SU-DHL-6 (cell line): ENCODE results near the gene NUDT3.

ENCODE experiments used
- CTCF ChIP-seq: fragments of 200-600 bp; sonication (generic); IDR thresholded peaks from one replicate; pipeline ENCODE4 v1.5.1; 2017; ENCODE audit warnings: antibody characterized with exemption, mild to moderate bottlenecking, low read length, moderate library complexity; ENCODE audit not compliant: insufficient read depth, poor library complexity, severe bottlenecking
- EZH2phosphoT487 ChIP-seq: fragments of 200-600 bp; sonication (generic), shearing (Covaris generic); conservative IDR thresholded peaks from 2 replicates; pipeline ENCODE4 v1.6.1; 2018; ENCODE audit warnings: mild to moderate bottlenecking, antibody characterized with exemption, low read length, moderate library complexity, mixed read lengths

- no peak for TF ChIP-seq CTCF
- TF ChIP-seq EZH2phosphoT487 = no peak
These were observed 49.1 kb upstream of the NUDT3 start for GRCh38 chr6:34441526-34441925.
